HepG2 (cell line): ENCODE results near the gene GATD1. TPM values are rescaled to one million over a fixed set of nuclear protein-coding genes. Genes with fewer than 3 reads are reported as not detected.

Source experiments
- ATAC-seq: fragments of 200-7000 bp; cut with Tn5 transposase; 3 replicates; pipeline ENCODE4 v1.9.1; 2020; ENCODE audit warnings: mild to moderate bottlenecking, moderate library complexity
- BruUV-seq: library from RNA; stranded (reverse); fragments of 400-500 nt; replicated peaks from 2 replicates; lab custom pipeline; 2021; lab: Mats Ljungman, UMichigan
- CTCF ChIA-PET: fragments of 300-600 bp; formaldehyde crosslinking; extraction: SDS; loops from one replicate; lab custom pipeline; 2021; ENCODE audit warnings: low total read pairs, inconsistent platforms, low intra/inter-chr PET ratio; lab: Yijun Ruan, JAX
- POLR2A ChIA-PET: fragments of 350-600 bp; sonication (Branson Sonifier 250); formaldehyde crosslinking; loops from one replicate; lab custom pipeline; 2020; ENCODE audit warnings: antibody characterized with exemption, inconsistent platforms; lab: Yijun Ruan, JAX
- DNase-seq: peaks from one replicate; pipeline ENCODE4 v3.0.0-alpha.2; 2015; ENCODE audit warnings: low spot score
- FAIRE-seq: peaks from 3 replicates; lab custom pipeline; 2011; peaks lifted over from hg19 to GRCh38; lab: Jason Lieb, UNC
- H2AFZ ChIP-seq: one replicate; pipeline ENCODE4 v1.6.1; 2011; ENCODE audit warnings: low read length, inconsistent platforms
- H3K27ac ChIP-seq: fragments of 300-600 bp; 3 replicates; pipeline ENCODE4 v1.8.0; 2011; ENCODE audit warnings: mixed run types, mild to moderate bottlenecking, mixed read lengths, low read length, inconsistent platforms; ENCODE audit not compliant: insufficient read depth; ENCODE audit errors: extremely low read length
- H3K27me3 ChIP-seq, 2 experiments: fragments of 200-600 bp in 1 of 2; 2 replicates in 1 of 2; 3 replicates in 1 of 2; pipeline versions ENCODE4 v1.6.0 to v1.8.0; 2011; ENCODE audit warnings: low read length in 2 of 2, mild to moderate bottlenecking in 2 of 2, moderate library complexity in 2 of 2, inconsistent platforms in 1 of 2; ENCODE audit not compliant: insufficient read depth in 2 of 2, control insufficient read depth in 1 of 2
- H3K36me3 ChIP-seq, 2 experiments: fragments of 200-600 bp in 1 of 2; replicated peaks in 1 of 2; 2 replicates in 1 of 2; 3 replicates in 1 of 2; pipeline versions ENCODE4 v1.5.1 to v1.8.0; 2011; ENCODE audit warnings: low read length in 2 of 2, inconsistent platforms in 1 of 2; ENCODE audit not compliant: insufficient read depth in 2 of 2, control insufficient read depth in 1 of 2
- H3K4me1 ChIP-seq: 2 replicates; pipeline ENCODE4 v1.5.1; 2012; ENCODE audit warnings: low read length, inconsistent platforms; ENCODE audit not compliant: insufficient read depth
- H3K4me2 ChIP-seq: 2 replicates; pipeline ENCODE4 v1.6.0; 2011; ENCODE audit warnings: low read depth, low read length, inconsistent platforms
- H3K4me3 ChIP-seq, 3 experiments: fragments of 200-600 bp in 1 of 3; sonication (generic), shearing (Covaris generic) in 1 of 3; replicated peaks in 1 of 3; 2 replicates each; pipeline ENCODE4 v1.5.1; 2011 to 2016; ENCODE audit warnings: low read length in 3 of 3, inconsistent platforms in 2 of 3, low read depth in 2 of 3, mild to moderate bottlenecking in 2 of 3, control low read depth in 1 of 3, mixed read lengths in 1 of 3; ENCODE audit not compliant: insufficient read depth in 1 of 3
- H3K79me2 ChIP-seq: one replicate; pipeline ENCODE4 v1.6.1; 2011; ENCODE audit warnings: low read length, inconsistent platforms; ENCODE audit not compliant: insufficient read depth
- H3K9ac ChIP-seq: 2 replicates; pipeline ENCODE4 v1.6.0; 2011; ENCODE audit warnings: mild to moderate bottlenecking, low read depth, low read length, inconsistent platforms; ENCODE audit not compliant: insufficient read depth
- H3K9me3 ChIP-seq: 2 replicates; pipeline ENCODE4 v1.5.1; 2012; ENCODE audit warnings: mild to moderate bottlenecking, low read length
- H4K20me1 ChIP-seq: 2 replicates; pipeline ENCODE4 v1.6.0; 2011; ENCODE audit warnings: inconsistent platforms, mild to moderate bottlenecking, low read length, moderate library complexity; ENCODE audit not compliant: insufficient read depth
- CC2D1A ChIP-seq: sonication (generic); formaldehyde crosslinking; IDR thresholded peaks from 2 replicates; pipeline ENCODE4 v1.8.1; 2023; ENCODE audit warnings: mild to moderate bottlenecking, missing genetic modification reagents
- DZIP1 ChIP-seq: sonication (generic); formaldehyde crosslinking; IDR thresholded peaks from 2 replicates; pipeline ENCODE4 v1.5.0; 2020; ENCODE audit warnings: mild to moderate bottlenecking, missing genetic modification reagents
- ETS1 ChIP-seq: sonication (generic); formaldehyde crosslinking; IDR thresholded peaks from 2 replicates; pipeline ENCODE4 v1.4.0; 2020; ENCODE audit warnings: missing genetic modification reagents
- MED8 ChIP-seq: sonication (generic); formaldehyde crosslinking; IDR thresholded peaks from 2 replicates; pipeline ENCODE4 v1.8.1; 2023; ENCODE audit warnings: mild to moderate bottlenecking, missing genetic modification reagents; ENCODE audit not compliant: insufficient replicate concordance
- RFX3 ChIP-seq: IDR thresholded peaks from 2 replicates; pipeline ENCODE4 v1.6.1; 2016; ENCODE audit warnings: missing biosample characterization, missing genetic modification reagents
- TEAD2 ChIP-seq: sonication (generic); formaldehyde crosslinking; IDR thresholded peaks from 2 replicates; pipeline ENCODE4 v1.9.0; 2021; ENCODE audit warnings: missing genetic modification reagents
- ZNF318 ChIP-seq: sonication (generic); formaldehyde crosslinking; IDR thresholded peaks from 2 replicates; pipeline ENCODE4 v1.4.0; 2020; ENCODE audit warnings: mild to moderate bottlenecking, missing genetic modification reagents
- ZNF460 ChIP-seq: sonication (generic); formaldehyde crosslinking; IDR thresholded peaks from 2 replicates; pipeline ENCODE4 v1.5.1; 2020; ENCODE audit warnings: missing genetic modification reagents, mild to moderate bottlenecking, borderline replicate concordance
- ZNF530 ChIP-seq: sonication (generic); formaldehyde crosslinking; IDR thresholded peaks from 2 replicates; pipeline ENCODE4 v1.5.0; 2020; ENCODE audit warnings: low read depth, mild to moderate bottlenecking, missing genetic modification reagents
- ZNF547 ChIP-seq: sonication (generic); formaldehyde crosslinking; IDR thresholded peaks from 2 replicates; pipeline ENCODE4 v1.5.1; 2020; ENCODE audit warnings: mild to moderate bottlenecking, missing genetic modification reagents
- WGBS: methylation state at CpG from one replicate; pipeline ENCODE4 v1.1.6; 2017; ENCODE audit warnings: low lambda C conversion rate; 5-methylcytosine and 5-hydroxymethylcytosine counted together
- in situ Hi-C: cut with HindIII; loops from 2 replicates; pipeline ENCODE4 v1.10.0; 2017; ENCODE audit warnings: low pct_unique_long_range_greater_than_20kb; ENCODE audit not compliant: extremely low pct_ligation_motif_present
- intact Hi-C: fragments of 100-400 bp; cut with micrococcal nuclease; formaldehyde crosslinking; loops from one replicate; pipeline ENCODE4 v1.10.0; 2022; ENCODE audit not compliant: unreplicated experiment
- polyA plus RNA-seq, 8 experiments: library from polyadenylated mRNA; depleted of rRNA in 3 of 8; stranded (reverse) in 7 of 8; unstranded in 1 of 8; fragments of >200 nt; fragmentation: Illumina TruSeq in 4 of 8; extraction: Trizol in 4 of 8; gene quantifications; 2 replicates each; pipeline versions ENCODE4 v1.2.1 to v1.2.3, GENCODE V29; 2011 to 2016; ENCODE audit warnings: low read depth in 4 of 8, missing spikeins in 1 of 8, mixed read lengths in 1 of 8; ENCODE audit not compliant: insufficient read depth in 1 of 8
- total RNA-seq, 5 experiments: library from RNA; depleted of rRNA; stranded (reverse); fragments of >200 nt; fragmentation: Illumina TruSeq; extraction: Trizol; gene quantifications; 2 replicates each; pipeline ENCODE4 v1.2.3, GENCODE V29; 2016; ENCODE audit warnings: low read depth in 1 of 5

The GATD1 gene
- total and polyA plus RNA-seq, 2 of the 13 experiments (the other 11 are each of a cell fraction or from before 2014, with no cell fraction given), result 31.3 to 60.5 TPM

GRCh38 chr11:800473-800872 lies 23.2 kb upstream of the GATD1 start:
- BruUV-seq, result no TSS peak
- H2AFZ ChIP-seq, result no peak overlapping the region
- DNase-seq (no peak), FAIRE-seq (no peak), ATAC-seq (no peak)
- H3K27ac ChIP-seq, result no peak overlapping the region
- no peak overlapping the region for H3K4me3 ChIP-seq
- POLR2A ChIA-PET, result no interaction called here
- intact Hi-C loops, result no loop called here
- H3K79me2 ChIP-seq, result peaks cover 18% of the 10 kb centered on the region
- CTCF ChIA-PET, result no interaction called here
- peaks cover 16% of the 10 kb centered on the region for H3K4me1 ChIP-seq
- H3K4me2 ChIP-seq, result no peak overlapping the region
- H3K9ac ChIP-seq, result no peak overlapping the region
- WGBS, result 90% methylated on average over 27 of the region's 30 CpGs
- TF ChIP-seq ZNF460 (CRISPR knock-in tag) (no peak), CC2D1A (CRISPR knock-in tag) (no peak), ZNF318 (CRISPR knock-in tag) (no peak), TEAD2 (CRISPR knock-in tag) (no peak), MED8 (CRISPR knock-in tag) (no peak), ETS1 (CRISPR knock-in tag) (no peak), ZNF530 (no peak), RFX3 (no peak), DZIP1 (CRISPR knock-in tag) (no peak), ZNF547 (no peak)
- no peaks in the 10 kb centered on the region; a peak in 1 of 5 replicates for H3K27me3 ChIP-seq
- H3K36me3 ChIP-seq, result peaks cover 7 to 8% of the 10 kb centered on the region in 2 experiments; a peak in 3 of 5 replicates
- no peaks in the 10 kb centered on the region for H3K9me3 ChIP-seq
- in situ Hi-C loops, result no loop called here
- no peaks in the 10 kb centered on the region for H4K20me1 ChIP-seq
